Adrenal gland (tissue), 19 donors: ENCODE measurements around the gene ZFP30. TPM values are rescaled to one million over a fixed set of nuclear protein-coding genes. Genes with fewer than 3 reads are reported as not detected.

ENCODE experiments used
- DNase-seq, 7 donors: peaks; one replicate each; pipeline ENCODE4 v3.0.0-alpha.2; 2019 to 2020
- H3K27ac ChIP-seq, 5 donors: fragments of 200-600 bp; sonication (generic) in 4 of 5; 1 replicate in 3 of 5; 2 replicates in 2 of 5; pipeline versions ENCODE4 v1.5.1 to v1.8.0; 2016 to 2020; ENCODE audit warnings: mild to moderate bottlenecking in 1 of 5
- H3K27me3 ChIP-seq: fragments of 200-600 bp; 2 replicates; pipeline ENCODE4 v1.8.0; 2021
- H3K36me3 ChIP-seq, 2 donors: fragments of 200-600 bp; replicated peaks in 1 of 2; 1 replicate in 1 of 2; 2 replicates in 1 of 2; pipeline versions ENCODE4 v1.5.1 to v1.8.0; 2018 to 2022
- H3K4me1 ChIP-seq, 2 donors: fragments of 200-600 bp; replicated peaks in 1 of 2; 1 replicate in 1 of 2; 2 replicates in 1 of 2; pipeline versions ENCODE4 v1.5.1 to v1.8.0; 2018 to 2021
- H3K4me3 ChIP-seq, 4 donors: fragments of 200-600 bp; sonication (generic) in 3 of 4; one replicate each; pipeline ENCODE4 v1.5.1; 2016 to 2018
- H3K9me3 ChIP-seq, 3 donors: fragments of 200-600 bp; sonication (generic) in 1 of 3; replicated peaks in 1 of 3; 1 replicate in 2 of 3; 2 replicates in 1 of 3; pipeline versions ENCODE4 v1.5.1 to v1.8.0; 2016 to 2021
- CTCF ChIP-seq, 6 experiments: fragments of 450-650 bp in 4 of 6; fragments of 200-600 bp in 2 of 6; sonication (generic) in 1 of 6; IDR thresholded peaks; 1 replicate in 5 of 6; 2 replicates in 1 of 6; pipeline versions ENCODE4 v1.5.1 to v1.8.0; 2016 to 2021; ENCODE audit warnings: antibody characterized with exemption in 6 of 6, mild to moderate bottlenecking in 2 of 6, moderate library complexity in 1 of 6
- POLR2A ChIP-seq, 2 donors: fragments of 450-650 bp; IDR thresholded peaks; one replicate each; pipeline ENCODE4 v1.6.1; 2017; ENCODE audit warnings: antibody characterized with exemption in 2 of 2, mild to moderate bottlenecking in 2 of 2, moderate library complexity in 1 of 2
- WGBS, 4 donors: extraction: QIAGEN DNeasy Blood & Tissue Kit in 2 of 4; methylation state at CpG; one replicate each; pipeline versions ENCODE4 v1.1.5 to v1.1.7; 2013 to 2017; 5-methylcytosine and 5-hydroxymethylcytosine counted together
- intact Hi-C, 2 donors: fragments of 100-400 bp; cut with DNase I; formaldehyde crosslinking; loops; one replicate each; pipeline versions ENCODE4 v1.14.1 to v1.15.0; 2022 to 2023
- long read RNA-seq, 10 donors: library from polyadenylated mRNA in 3 of 10; unstranded in 2 of 10; stranded (forward) in 1 of 10; transcript quantifications; one replicate each; pipeline ENCODE4 v2.0.0 and lab custom pipeline, GENCODE V29; 2021 to 2026
- polyA plus RNA-seq, 3 donors: library from polyadenylated mRNA; stranded (reverse); fragments of 200-250 nt in 2 of 3; fragments of 350-450 nt in 1 of 3; fragmentation: Illumina TruSeq in 1 of 3; extraction: RNeasy Lipid Tissue Mini Kit (QIAGEN cat#74804) in 1 of 3; gene quantifications; one replicate each; pipeline ENCODE4 v1.2.3, GENCODE V29; 2013 to 2014
- total RNA-seq, 9 donors: library from RNA; depleted of rRNA in 4 of 9; stranded (reverse); fragments of >200 nt in 4 of 9; fragments of 120-200 nt in 1 of 9; fragmentation: NEBNext Ultra II Directional in 1 of 9; extraction: Animal tissue kit (Norgen Biotek cat#: 25700) in 1 of 9; gene quantifications; one replicate each; pipeline versions ENCODE4 v1.1.0 to v1.2.4, GENCODE V29; 2013 to 2023
- donor health status: healthy with polysubstance abuse.
- donor health status: Bipolar disorder and iron deficiency.
- donor health status: DM: yes; HTN: yes; CAD: no.
- donor health status: DM: no; HTN: no; CAD: no.
- donor health status: DM: no; HTN: no; CAD: no.
- donor health status: DM: yes; HTN: yes; CAD: no.

Gene ZFP30
- total RNA-seq (10 to 100 TPM in 4 of 9 donors, 1 to 10 TPM in 5; 3.7 to 17.6 (median 9.4) TPM), polyA plus RNA-seq (1 to 10 TPM; 3.1 to 6.8 (median 3.9) TPM)
- long read RNA-seq, donor 1: 0 reads
- long read RNA-seq, donor 2: 0 reads
- long read RNA-seq, donor 3: 0 reads
- long read RNA-seq, donor 4, partial matches to known transcripts: 0 of 3 reads
- long read RNA-seq, donor 4, other reads (novel, unspliced or antisense): 3 of 3 reads
- long read RNA-seq, donor 5, partial matches to known transcripts: 0 of 4 reads
- long read RNA-seq, donor 5, other reads (novel, unspliced or antisense): 4 of 4 reads
- long read RNA-seq, donor 6, partial matches to known transcripts: 1 of 3 reads
- long read RNA-seq, donor 6, other reads (novel, unspliced or antisense): 2 of 3 reads
- long read RNA-seq, donor 7: 0 reads
- long read RNA-seq, donor 8: 0 reads
- long read RNA-seq, donor 9: 0 reads
- long read RNA-seq, donor 10: 0 reads

- Histone ChIP-seq H3K4me1 (peaks cover 15 to 29% of the 10 kb centered on the region in 2 donors), H3K27ac (peak within 1 kb of the TSS; percentile 80 to 90 (median 85)), H3K36me3 (no peaks in the 10 kb centered on the region), H3K27me3 (no peaks in the 10 kb centered on the region), H3K4me3 (peak within 1 kb of the TSS; percentile 27 to 83 (median 74)), H3K9me3 (peaks cover 0 to under 1% (median 0%) of the 10 kb centered on the region in 3 donors)
- WGBS, 4 donors: 0 to 1% (median 1%) methylated on average over 11 to 34 of the region's 34 CpGs; no CpG with 5 or more reads in 1 of the 4 donors
- TF ChIP-seq CTCF (IDR thresholded peaks at IDR 0.05) (peak in 1 of 6 experiments; percentile 13), POLR2A (IDR thresholded peaks at IDR 0.05) (peak; percentile 13 to 54)
- peak; percentile 81 to 93 (median 91) for DNase-seq
- intact Hi-C loops: no loop called here
These were observed at the start of gene ZFP30 for GRCh38 chr19:37655301-37655688. TSS of gene ZFP30 (minus strand) at chr19:37655465. CDS start at chr19:37647822, 7,643 bp downstream.

GRCh38 chr19:37699057-37699456, 43.8 kb upstream of the ZFP30 start:
- WGBS, 4 donors: 92 to 94% (median 93%) methylated on average over 5 of the region's 5 CpGs
- intact Hi-C loops: no loop called here
- H3K27me3 ChIP-seq: no peaks in the 10 kb centered on the region
- H3K9me3 ChIP-seq: no peaks in the 10 kb centered on the region
- no peak overlapping the region for H3K4me3 ChIP-seq
- no peak for TF ChIP-seq CTCF (IDR thresholded peaks at IDR 0.05)
- no peak for TF ChIP-seq POLR2A (IDR thresholded peaks at IDR 0.05)
- no peak overlapping the region for H3K27ac ChIP-seq
- no peaks in the 10 kb centered on the region for H3K4me1 ChIP-seq
- DNase-seq: no peak
- peaks cover 0 to 4% of the 10 kb centered on the region in 2 donors for H3K36me3 ChIP-seq

GRCh38 chr19:37698216-37698615, 43.0 kb upstream of the ZFP30 start:
- no peaks in the 10 kb centered on the region for H3K27me3 ChIP-seq
- no peaks in the 10 kb centered on the region for H3K9me3 ChIP-seq
- no peak overlapping the region for H3K4me3 ChIP-seq
- no peak for DNase-seq
- intact Hi-C loops: no loop called here
- TF ChIP-seq POLR2A (IDR thresholded peaks at IDR 0.05) (no peak), CTCF (IDR thresholded peaks at IDR 0.05) (no peak)
- H3K36me3 ChIP-seq: peaks cover 0 to 4% of the 10 kb centered on the region in 2 donors
- WGBS, 4 donors: 94 to 96% (median 95%) methylated on average over 6 of the region's 6 CpGs
- H3K27ac ChIP-seq: no peak overlapping the region
- H3K4me1 ChIP-seq: no peaks in the 10 kb centered on the region

- H3K27me3 ChIP-seq: no peaks in the 10 kb centered on the region
- intact Hi-C loops: no loop called here
- TF ChIP-seq POLR2A (IDR thresholded peaks at IDR 0.05) (no peak), CTCF (IDR thresholded peaks at IDR 0.05) (no peak)
- no peaks in the 10 kb centered on the region for H3K9me3 ChIP-seq
- no peak overlapping the region for H3K4me3 ChIP-seq
- DNase-seq: no peak
- no peak overlapping the region for H3K27ac ChIP-seq
- WGBS, 4 donors: 82 to 89% (median 82%) methylated on average over 3 of the region's 3 CpGs
- peaks cover 0 to 4% of the 10 kb centered on the region in 2 donors for H3K36me3 ChIP-seq
- H3K4me1 ChIP-seq: no peaks in the 10 kb centered on the region
These were observed 40.1 kb upstream of the ZFP30 start for GRCh38 chr19:37695144-37695899.
